HepG2 (cell line): ENCODE data around the gene KLF9. TPM values are rescaled to one million over a fixed set of nuclear protein-coding genes. Genes with fewer than 3 reads are reported as not detected.

Experiments used
- AGO2 ChIP-seq: fragments of 200-400 bp; formaldehyde crosslinking; optimal IDR thresholded peaks from 2 replicates; pipeline ENCODE3; 2017; ENCODE audit warnings: mild to moderate bottlenecking, low read depth, low read length, moderate library complexity
- BCL6 ChIP-seq: IDR thresholded peaks from 2 replicates; pipeline ENCODE4 v1.6.1; 2016; ENCODE audit warnings: missing genetic modification reagents, missing compliant biosample characterization
- BRCA1 ChIP-seq: sonication (generic); formaldehyde crosslinking; IDR thresholded peaks from 2 replicates; pipeline ENCODE4 v1.4.0; 2020; ENCODE audit warnings: missing genetic modification reagents
- CTCF ChIP-seq: sonication (generic); formaldehyde crosslinking; IDR thresholded peaks from 2 replicates; pipeline ENCODE4 v1.5.0; 2020; ENCODE audit warnings: mild to moderate bottlenecking, missing genetic modification reagents, moderate library complexity
- GZF1 ChIP-seq: sonication (generic); formaldehyde crosslinking; IDR thresholded peaks from 2 replicates; pipeline ENCODE4 v1.5.1; 2020; ENCODE audit warnings: mild to moderate bottlenecking, missing genetic modification reagents
- ISL2 ChIP-seq: sonication (generic); formaldehyde crosslinking; IDR thresholded peaks from 2 replicates; pipeline ENCODE4 v1.5.0; 2020; ENCODE audit warnings: missing genetic modification reagents
- KAT8 ChIP-seq: IDR thresholded peaks from 2 replicates; pipeline ENCODE4 v1.6.1; 2016; ENCODE audit warnings: missing genetic modification reagents, missing compliant biosample characterization
- KDM5B ChIP-seq: sonication (generic); formaldehyde crosslinking; IDR thresholded peaks from 2 replicates; pipeline ENCODE4 v1.4.0; 2020; ENCODE audit warnings: missing genetic modification reagents, mild to moderate bottlenecking, borderline replicate concordance
- KLF16 ChIP-seq, 2 experiments: sonication (generic) in 1 of 2; formaldehyde crosslinking in 1 of 2; IDR thresholded peaks; 2 replicates each; pipeline versions ENCODE4 v1.6.1 to v1.8.0; 2016 to 2023; ENCODE audit warnings: missing genetic modification reagents in 2 of 2, missing compliant biosample characterization in 1 of 2
- MAZ ChIP-seq, 2 experiments: sonication (generic) in 1 of 2; formaldehyde crosslinking in 1 of 2; IDR thresholded peaks; 2 replicates each; pipeline versions ENCODE4 v1.5.0 to v1.6.1; 2012 to 2020; ENCODE audit warnings: low read depth in 2 of 2, mild to moderate bottlenecking in 2 of 2, borderline replicate concordance in 1 of 2, improper control_type of control experiment in 1 of 2, low read length in 1 of 2, missing genetic modification reagents in 1 of 2, moderate library complexity in 1 of 2
- NCOA2 ChIP-seq: sonication (generic); formaldehyde crosslinking; IDR thresholded peaks from 2 replicates; pipeline ENCODE4 v1.8.0; 2022; ENCODE audit warnings: inconsistent platforms
- POLR2A ChIP-seq, 2 experiments: IDR thresholded peaks; 2 replicates each; pipeline ENCODE4 v1.6.1; 2011; ENCODE audit warnings: low read depth in 2 of 2, low read length in 2 of 2, mild to moderate bottlenecking in 1 of 2, moderate library complexity in 1 of 2; ENCODE audit not compliant: insufficient read depth in 1 of 2
- RAD21 ChIP-seq: fragments of 450-650 bp; formaldehyde crosslinking; IDR thresholded peaks from 2 replicates; pipeline ENCODE4 v1.5.0; 2020; ENCODE audit warnings: mild to moderate bottlenecking
- SATB2 ChIP-seq: sonication (generic); formaldehyde crosslinking; IDR thresholded peaks from 2 replicates; pipeline ENCODE4 v1.5.0; 2020; ENCODE audit warnings: missing genetic modification reagents
- SIN3A ChIP-seq: IDR thresholded peaks from 2 replicates; pipeline ENCODE4 v1.6.1; 2011; ENCODE audit warnings: low read depth, mild to moderate bottlenecking, control low read depth, low read length, borderline replicate concordance
- SOX5 ChIP-seq: IDR thresholded peaks from 2 replicates; pipeline ENCODE4 v1.6.1; 2016; ENCODE audit warnings: borderline replicate concordance
- SRY ChIP-seq: sonication (generic); formaldehyde crosslinking; IDR thresholded peaks from 2 replicates; pipeline ENCODE4 v1.8.0; 2022; ENCODE audit warnings: mild to moderate bottlenecking, missing genetic modification reagents
- SSRP1 ChIP-seq: IDR thresholded peaks from 2 replicates; pipeline ENCODE4 v1.6.1; 2016; ENCODE audit warnings: control low read depth
- TFE3 ChIP-seq: IDR thresholded peaks from 2 replicates; pipeline ENCODE4 v1.6.1; 2016
- TMF1 ChIP-seq: sonication (generic); formaldehyde crosslinking; IDR thresholded peaks from 2 replicates; pipeline ENCODE4 v1.8.1; 2022; ENCODE audit warnings: low read depth, missing genetic modification reagents
- YY1 ChIP-seq: IDR thresholded peaks from 2 replicates; pipeline ENCODE4 v1.6.1; 2011; ENCODE audit warnings: low read length, low read depth, moderate library complexity, mild to moderate bottlenecking; ENCODE audit not compliant: insufficient read depth, insufficient replicate concordance
- ZMYM3 ChIP-seq: sonication (generic); formaldehyde crosslinking; IDR thresholded peaks from 2 replicates; pipeline ENCODE4 v1.5.1; 2020; ENCODE audit warnings: mild to moderate bottlenecking, missing genetic modification reagents
- ZNF276 ChIP-seq: sonication (generic); formaldehyde crosslinking; IDR thresholded peaks from 2 replicates; pipeline ENCODE4 v1.4.0; 2020; ENCODE audit warnings: mild to moderate bottlenecking, low read depth, missing genetic modification reagents
- ZNF3 ChIP-seq: IDR thresholded peaks from 2 replicates; pipeline ENCODE4 v1.7.0; 2017; ENCODE audit warnings: inconsistent platforms
- ZNF430 ChIP-seq: sonication (generic); formaldehyde crosslinking; IDR thresholded peaks from 2 replicates; pipeline ENCODE4 v1.9.0; 2021; ENCODE audit warnings: mild to moderate bottlenecking, missing genetic modification reagents
- ZNF644 ChIP-seq: IDR thresholded peaks from 2 replicates; pipeline ENCODE4 v1.6.1; 2016; ENCODE audit warnings: low read depth
- polyA plus RNA-seq, 8 experiments: library from polyadenylated mRNA; depleted of rRNA in 3 of 8; stranded (reverse) in 7 of 8; unstranded in 1 of 8; fragments of >200 nt; fragmentation: Illumina TruSeq in 4 of 8; extraction: Trizol in 4 of 8; gene quantifications; 2 replicates each; pipeline versions ENCODE4 v1.2.1 to v1.2.3, GENCODE V29; 2011 to 2016; ENCODE audit warnings: low read depth in 4 of 8, missing spikeins in 1 of 8, mixed read lengths in 1 of 8; ENCODE audit not compliant: insufficient read depth in 1 of 8
- total RNA-seq, 5 experiments: library from RNA; depleted of rRNA; stranded (reverse); fragments of >200 nt; fragmentation: Illumina TruSeq; extraction: Trizol; gene quantifications; 2 replicates each; pipeline ENCODE4 v1.2.3, GENCODE V29; 2016; ENCODE audit warnings: low read depth in 1 of 5

Gene KLF9
- total and polyA plus RNA-seq, 2 of the 13 experiments (the other 11 are each of a cell fraction or from before 2014, with no cell fraction given), result 5.7 to 7.2 TPM

- TF ChIP-seq ZNF276 (CRISPR knock-in tag) (no peak), KDM5B (CRISPR knock-in tag) (0 out of 2 replicates have a peak, but pooled peaks have one; percentile 18), SOX5 (CRISPR knock-in tag) (peak; percentile 76), BCL6 (CRISPR knock-in tag) (peak; percentile 80), KAT8 (CRISPR knock-in tag) (peak; percentile 21), YY1 (peak; percentile 3), ZNF644 (CRISPR knock-in tag) (no peak), KLF16 (CRISPR knock-in tag; IDR thresholded peaks at IDR 0.05) (peak in 1 of 2 experiments; percentile 41; a peak in 1 of 4 replicates), TFE3 (CRISPR knock-in tag) (peak; percentile 15; the same call in 1 of the 2 replicates), SATB2 (CRISPR knock-in tag) (no peak), CTCF (CRISPR knock-in tag) (0 out of 2 replicates have a peak, but pooled peaks have one; percentile 6), GZF1 (CRISPR knock-in tag) (no peak), MAZ (IDR thresholded peaks at IDR 0.05; ENCODE audit: borderline replicate concordance, low read depth, low read length) (peak; percentile 92), MAZ (CRISPR knock-in tag; IDR thresholded peaks at IDR 0.05; ENCODE audit: low read depth) (peak; percentile 20; the same call in 1 of the 2 replicates), SIN3A (peak; percentile 26; the same call in 1 of the 2 replicates), RAD21 (CRISPR knock-in tag) (0 out of 2 replicates have a peak, but pooled peaks have one; percentile 10), AGO2 (peak; percentile 37), ISL2 (CRISPR knock-in tag) (peak; percentile 28), BRCA1 (CRISPR knock-in tag) (no peak), ZNF430 (CRISPR knock-in tag) (0 out of 2 replicates have a peak, but pooled peaks have one; percentile 48), ZNF3 (CRISPR knock-in tag) (no peak), NCOA2 (peak; percentile 70), TMF1 (CRISPR knock-in tag) (0 out of 2 replicates have a peak, but pooled peaks have one; percentile 36), ZMYM3 (CRISPR knock-in tag) (peak; percentile 13; the same call in 1 of the 2 replicates), POLR2A (IDR thresholded peaks at IDR 0.05; ENCODE audit: insufficient read depth in 1 of 2, low read depth in 2 of 2, low read length in 2 of 2) (peak in 1 of 2 experiments; percentile 97; a peak in 2 of 4 replicates), SRY (CRISPR knock-in tag) (0 out of 2 replicates have a peak, but pooled peaks have one; percentile 17), SSRP1 (CRISPR knock-in tag) (peak; percentile 98)
Observed at GRCh38 chr9:70419556-70420440, 5.3 kb upstream of the KLF9 start (continued).
